Muscle layer of duodenum (tissue), 2 donors: ENCODE results near the gene QSER1.
"Not testable (repeated sequence)": the region's sequence is repeated elsewhere in the genome, so short reads cannot be mapped to it uniquely, and the experiment has no call there.

Source experiments
- H3K27ac ChIP-seq: one replicate; pipeline ENCODE4 v1.7.0; 2013; ENCODE audit warnings: mild to moderate bottlenecking, low read length
- H3K27me3 ChIP-seq: one replicate; pipeline ENCODE4 v1.7.0; 2013; ENCODE audit warnings: low read depth, mild to moderate bottlenecking, control low read depth, low read length
- H3K36me3 ChIP-seq, 2 donors: one replicate each; pipeline ENCODE4 v1.7.0; 2013; ENCODE audit warnings: low read length in 2 of 2, control low read depth in 1 of 2, mild to moderate bottlenecking in 1 of 2; ENCODE audit not compliant: insufficient read depth in 2 of 2, control insufficient read depth in 1 of 2
- H3K4me1 ChIP-seq, 2 donors: one replicate each; pipeline ENCODE4 v1.7.0; 2013; ENCODE audit warnings: low read length in 2 of 2, mild to moderate bottlenecking in 2 of 2, control low read depth in 1 of 2, moderate library complexity in 1 of 2; ENCODE audit not compliant: insufficient read depth in 2 of 2, control insufficient read depth in 1 of 2
- H3K4me3 ChIP-seq, 2 donors: one replicate each; pipeline ENCODE4 v1.7.0; 2013; ENCODE audit warnings: low read length in 2 of 2, low read depth in 1 of 2, mild to moderate bottlenecking in 1 of 2
- H3K9me3 ChIP-seq, 2 donors: one replicate each; pipeline ENCODE4 v1.7.0; 2013; ENCODE audit warnings: low read length in 2 of 2, control low read depth in 1 of 2, mild to moderate bottlenecking in 1 of 2; ENCODE audit not compliant: control insufficient read depth in 1 of 2
- donor health status: healthy.

The QSER1 gene

GRCh38 chr11:32892355-32893092 is at the start of gene QSER1:
QSER1 (plus strand) TSS chr11:32892811; CDS start chr11:32893126, 315 bp downstream.
- Histone ChIP-seq H3K9me3 (no peaks in the 10 kb centered on the region), H3K27ac (peak within 1 kb of the TSS; percentile 95), H3K36me3 (no peaks in the 10 kb centered on the region), H3K4me3 (peak within 1 kb of the TSS; percentile 88 to 93), H3K4me1 (peaks cover 0 to 15% of the 10 kb centered on the region in 2 donors), H3K27me3 (no peaks in the 10 kb centered on the region)

GRCh38 chr11:32843544-32843943 is 49.1 kb upstream of the QSER1 start:
- H3K4me1 ChIP-seq: no peaks in the 10 kb centered on the region

GRCh38 chr11:32847511-32847910 is 45.1 kb upstream of the QSER1 start:
- Histone ChIP-seq H3K27me3 (no peaks in the 10 kb centered on the region), H3K36me3 (no peaks in the 10 kb centered on the region), H3K27ac (no peak overlapping the region), H3K4me1 (no peaks in the 10 kb centered on the region), H3K9me3 (no peaks in the 10 kb centered on the region), H3K4me3 (no peak overlapping the region)

More at GRCh38 chr11:32843544-32843943, 49.1 kb upstream of the QSER1 start:
- Histone ChIP-seq H3K9me3 (no peaks in the 10 kb centered on the region), H3K4me3 (no peak overlapping the region), H3K36me3 (no peaks in the 10 kb centered on the region), H3K27me3 (no peaks in the 10 kb centered on the region), H3K27ac (no peak overlapping the region)

- no peaks in the 10 kb centered on the region for H3K4me1 ChIP-seq
- H3K27me3 ChIP-seq: no peaks in the 10 kb centered on the region
- no peaks in the 10 kb centered on the region for H3K9me3 ChIP-seq
- no peak overlapping the region for H3K4me3 ChIP-seq
- no peaks in the 10 kb centered on the region for H3K36me3 ChIP-seq
- no peak overlapping the region for H3K27ac ChIP-seq
Measured at GRCh38 chr11:32849761-32850160, 42.9 kb upstream of the QSER1 start.

- Histone ChIP-seq H3K27me3 (no peaks in the 10 kb centered on the region), H3K9me3 (no peaks in the 10 kb centered on the region), H3K36me3 (no peaks in the 10 kb centered on the region), H3K4me3 (no peak overlapping the region), H3K27ac (no peak overlapping the region), H3K4me1 (no peaks in the 10 kb centered on the region)
Measured at GRCh38 chr11:32851251-32851650, 41.4 kb upstream of the QSER1 start.

- no peaks in the 10 kb centered on the region for H3K27me3 ChIP-seq
- no peaks in the 10 kb centered on the region for H3K36me3 ChIP-seq
- H3K27ac ChIP-seq: no peak overlapping the region
- peak overlapping the region in 1 of 2 donors; percentile 2 for H3K4me3 ChIP-seq
- no peaks in the 10 kb centered on the region for H3K9me3 ChIP-seq
- no peaks in the 10 kb centered on the region for H3K4me1 ChIP-seq
Measured at GRCh38 chr11:32852207-32852606, 40.4 kb upstream of the QSER1 start.

- no peaks in the 10 kb centered on the region for H3K36me3 ChIP-seq
- no peaks in the 10 kb centered on the region for H3K4me1 ChIP-seq
- no peaks in the 10 kb centered on the region for H3K9me3 ChIP-seq
- no peaks in the 10 kb centered on the region for H3K27me3 ChIP-seq
- H3K27ac ChIP-seq: no peak overlapping the region
- H3K4me3 ChIP-seq: no peak overlapping the region
Measured at GRCh38 chr11:32855601-32856000, 37.0 kb upstream of the QSER1 start.

- no peaks in the 10 kb centered on the region for H3K27me3 ChIP-seq
- H3K4me3 ChIP-seq: no peak overlapping the region
- no peak overlapping the region for H3K27ac ChIP-seq
- H3K9me3 ChIP-seq: no peaks in the 10 kb centered on the region
- no peaks in the 10 kb centered on the region for H3K36me3 ChIP-seq
- H3K4me1 ChIP-seq: no peaks in the 10 kb centered on the region
Measured at GRCh38 chr11:32858731-32859130, 33.9 kb upstream of the QSER1 start.

- Histone ChIP-seq H3K4me3 (no peak overlapping the region), H3K27ac (no peak overlapping the region), H3K4me1 (no peaks in the 10 kb centered on the region), H3K9me3 (no peaks in the 10 kb centered on the region), H3K27me3 (no peaks in the 10 kb centered on the region), H3K36me3 (no peaks in the 10 kb centered on the region)
Measured at GRCh38 chr11:32861850-32862577, 30.6 kb upstream of the QSER1 start.

- Histone ChIP-seq H3K4me1 (no peaks in the 10 kb centered on the region), H3K27ac (no peak overlapping the region), H3K36me3 (no peaks in the 10 kb centered on the region), H3K9me3 (no peaks in the 10 kb centered on the region), H3K4me3 (no peak overlapping the region), H3K27me3 (no peaks in the 10 kb centered on the region)
Measured at GRCh38 chr11:32864555-32864954, 28.1 kb upstream of the QSER1 start.

GRCh38 chr11:32868752-32869151 is 23.9 kb upstream of the QSER1 start:
- not testable (repeated sequence) for H3K9me3 ChIP-seq, H3K4me1 ChIP-seq

More at GRCh38 chr11:32868752-32869151, 23.9 kb upstream of the QSER1 start:
- not testable (repeated sequence) for H3K27me3 ChIP-seq, H3K36me3 ChIP-seq, H3K4me3 ChIP-seq, H3K27ac ChIP-seq
